ENCODE measurements around the gene GSE1. TPM values are rescaled to one million over a fixed set of nuclear protein-coding genes. Genes with fewer than 3 reads are reported as not detected.

GSE1 gene
- polyA plus RNA-seq, 3 donors, result 20.2 to 85.3 (median 55.9) TPM

DNA sequence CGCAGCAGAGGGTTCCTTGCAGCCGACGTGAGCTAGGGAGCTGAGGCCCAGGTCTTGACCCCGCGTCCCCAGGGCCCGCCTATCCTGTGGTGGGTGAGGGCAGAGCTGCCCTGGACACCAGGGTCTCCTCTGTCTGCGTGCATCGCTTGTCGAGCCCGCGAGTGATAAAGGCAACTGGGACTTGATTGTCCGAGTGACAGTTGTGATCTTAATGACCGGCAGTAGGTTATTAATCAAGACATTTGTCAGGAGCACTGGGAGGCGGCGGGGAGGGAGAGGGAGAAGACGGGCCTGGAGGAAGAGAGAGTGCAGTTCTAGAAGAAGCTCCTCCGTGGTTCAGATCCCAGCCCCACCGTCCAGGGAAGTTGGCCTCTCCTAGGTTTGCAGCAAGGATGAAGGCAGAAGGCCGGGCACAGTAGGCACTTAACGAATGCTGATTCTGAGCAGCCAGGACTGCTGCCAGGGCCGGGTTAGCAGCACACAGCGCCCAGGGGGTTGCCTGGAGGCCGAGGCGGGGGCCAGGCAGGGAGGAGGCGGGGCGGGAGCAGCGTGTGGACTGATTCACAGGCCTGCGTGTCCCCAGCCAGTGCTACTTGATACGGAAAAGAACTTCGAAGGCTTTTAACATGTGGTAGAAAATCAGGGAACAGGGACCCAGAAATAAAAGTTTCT lies 11.3 kb upstream of the GSE1 start:
- 41 to 70% (median 63%) methylated on average over 30 of the region's 30 CpGs for WGBS, 3 donors

GRCh38 chr16:85602402-85603202 lies 10.5 kb upstream of the GSE1 start:
- no peak overlapping the region for H3K27ac ChIP-seq (ENCODE audit: low read depth, low read length)
- 35 to 82% (median 82%) methylated on average over 24 of the region's 24 CpGs for WGBS, 3 donors

More for the DNA sequence above, 11.3 kb upstream of the GSE1 start:
- H3K27ac ChIP-seq (ENCODE audit: low read depth, low read length), result no peak overlapping the region

DNA sequence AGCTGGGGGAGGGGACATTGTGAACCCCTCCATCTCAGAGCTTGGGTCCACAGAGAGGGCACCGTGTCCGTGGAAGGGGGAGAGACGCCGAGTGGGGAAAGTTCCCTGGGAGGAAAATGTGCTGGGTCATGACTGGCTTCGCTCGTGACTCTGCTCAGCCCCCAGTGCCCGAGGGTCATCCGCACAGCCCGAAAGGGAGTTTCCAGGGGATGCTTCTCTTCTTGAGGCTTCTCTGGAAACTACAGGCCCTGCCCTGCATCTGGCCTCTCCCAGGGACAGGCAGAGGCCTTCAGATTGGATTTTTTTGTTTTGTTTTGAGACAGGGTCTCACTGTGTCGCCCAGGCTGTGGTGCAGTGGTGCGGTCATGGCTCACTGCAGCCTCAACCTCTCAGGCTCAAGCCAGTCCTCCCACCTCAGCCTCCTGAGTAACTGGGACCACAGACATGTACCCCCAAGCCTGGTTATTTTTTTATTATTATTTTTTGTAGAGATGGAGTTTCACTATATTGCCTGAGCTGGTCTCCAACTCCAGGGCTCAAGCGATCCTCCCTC lies 9.8 kb upstream of the GSE1 start:
- H3K27ac ChIP-seq (ENCODE audit: low read depth, low read length), result no peak overlapping the region
- 50 to 70% (median 59%) methylated on average over 11 to 12 of the region's 12 CpGs for WGBS, 3 donors

DNA sequence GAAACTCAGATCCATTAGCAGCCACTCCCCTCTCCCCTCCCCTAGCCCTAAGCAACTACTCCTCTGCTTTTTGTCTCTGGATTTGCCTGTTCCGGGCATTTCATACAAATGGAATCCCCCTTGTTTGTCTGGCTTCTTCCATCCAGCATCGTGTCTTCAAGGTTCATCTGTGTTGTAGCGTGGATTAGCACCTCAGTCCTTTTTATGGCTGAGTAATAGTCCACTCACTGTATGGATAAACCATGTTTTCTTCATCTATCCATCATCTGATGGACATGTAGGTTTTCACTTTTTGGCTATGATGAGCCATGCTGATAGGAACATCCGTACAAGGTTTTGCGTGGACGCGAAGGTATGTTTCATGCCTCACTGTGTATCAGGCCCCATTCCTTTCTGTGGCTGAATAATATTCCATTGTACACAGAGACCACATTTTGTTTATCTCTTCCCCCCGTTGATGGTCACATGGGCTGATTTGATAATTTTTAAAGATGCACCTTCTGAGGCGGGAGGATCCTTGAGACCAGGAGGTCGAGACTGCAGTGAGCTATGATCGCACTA lies 8.9 kb upstream of the GSE1 start:
- H3K27ac ChIP-seq (ENCODE audit: low read depth, low read length), result no peak overlapping the region
- 87 to 95% (median 94%) methylated on average over 11 of the region's 11 CpGs for WGBS, 3 donors

DNA sequence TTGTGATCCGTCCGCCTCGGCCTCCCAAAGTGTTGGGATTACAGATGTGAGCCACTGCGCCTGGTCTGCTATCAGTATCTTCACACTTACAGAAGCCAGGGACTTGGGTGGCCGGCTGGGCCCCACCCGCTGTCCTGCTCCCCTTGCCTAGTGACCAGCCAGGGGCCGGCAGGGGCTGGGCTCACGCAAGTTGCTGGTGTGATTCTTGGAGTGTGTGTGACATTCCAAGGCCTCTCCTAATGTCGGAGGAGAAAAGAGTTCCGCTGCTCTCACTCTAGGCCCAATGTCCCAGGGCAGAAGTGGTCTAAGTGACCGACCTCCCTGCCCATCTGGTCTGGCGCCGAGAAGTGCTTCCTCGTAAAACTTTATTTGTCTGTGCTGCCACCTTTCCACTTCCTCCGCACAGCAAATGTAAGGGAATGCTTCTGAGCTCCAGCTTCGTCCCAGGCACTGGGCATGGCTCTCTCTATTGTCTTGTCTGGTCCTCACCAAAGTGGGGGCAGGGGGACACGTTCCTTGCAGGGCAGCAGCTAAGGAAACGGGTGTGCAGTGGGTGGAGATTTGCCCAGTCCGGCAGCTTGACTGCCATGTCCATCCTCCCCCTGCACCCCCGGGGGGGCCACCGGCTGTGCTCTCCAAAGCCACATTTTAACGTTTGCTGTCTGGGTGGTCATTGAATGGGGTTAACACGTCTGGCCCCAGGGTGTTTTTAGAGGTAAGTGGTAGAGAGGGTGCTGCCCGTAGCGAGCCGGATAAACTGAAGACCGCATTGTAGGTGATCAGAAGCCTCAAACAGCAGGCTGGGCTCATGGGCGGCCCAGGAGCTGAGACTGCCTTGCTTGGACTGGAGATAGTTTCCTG lies 7.8 kb upstream of the GSE1 start:
- no peak overlapping the region for H3K27ac ChIP-seq (ENCODE audit: low read depth, low read length)
- 57 to 84% (median 83%) methylated on average over 25 to 28 of the region's 28 CpGs for WGBS, 3 donors

DNA sequence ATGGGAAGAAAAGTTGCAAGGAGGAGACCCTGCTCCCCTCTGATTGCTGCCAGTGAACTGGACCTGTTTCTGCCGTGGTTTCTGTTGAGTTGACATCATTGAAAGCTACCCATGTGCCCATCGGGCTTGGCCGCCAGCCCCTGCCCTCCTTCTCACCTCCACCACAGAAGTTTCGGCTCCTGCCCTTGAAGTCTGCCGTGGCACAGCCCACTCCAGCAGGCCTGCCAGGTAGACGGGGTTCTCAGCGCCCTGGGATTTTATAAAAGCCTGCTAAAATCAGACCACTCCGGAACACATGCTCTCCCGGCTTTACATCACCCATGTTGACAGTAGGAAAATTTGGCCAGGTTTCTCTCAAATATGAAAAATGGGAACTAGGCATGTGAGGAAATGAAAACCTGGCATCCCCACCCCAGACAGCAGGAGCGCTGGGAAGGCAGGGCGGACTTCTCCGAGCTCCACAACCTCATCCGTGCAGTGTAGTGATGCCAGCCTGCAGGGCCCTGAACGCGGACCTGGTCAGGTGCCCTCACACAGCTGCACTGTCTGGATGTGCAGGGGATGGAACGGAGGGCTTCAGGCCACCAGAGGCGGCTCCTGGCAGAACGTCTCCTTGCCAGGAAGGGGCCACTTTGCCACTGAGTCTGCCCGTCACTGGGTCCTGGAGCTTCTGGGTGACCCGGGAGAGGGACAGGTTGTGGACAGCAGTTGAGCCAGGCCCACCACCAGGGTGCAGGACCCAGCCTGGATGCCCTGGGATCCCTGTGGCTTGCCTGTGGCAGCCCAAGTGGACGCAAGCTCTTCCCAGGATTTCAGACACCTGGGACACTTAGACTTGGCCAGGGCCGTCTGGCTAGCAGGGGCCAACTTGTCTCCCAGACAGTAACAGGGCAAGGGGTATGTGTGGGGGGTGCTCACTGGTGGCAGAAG lies 6.9 kb upstream of the GSE1 start:
- H3K27ac ChIP-seq (ENCODE audit: low read depth, low read length), result no peak overlapping the region
- WGBS, 3 donors, result 40 to 86% (median 80%) methylated on average over 22 of the region's 22 CpGs

GRCh38 chr16:85606904-85607303 lies 6.2 kb upstream of the GSE1 start:
- no peak overlapping the region for H3K27ac ChIP-seq (ENCODE audit: low read depth, low read length)
- 44 to 61% (median 54%) methylated on average over 7 of the region's 7 CpGs for WGBS, 3 donors

- 25% methylated on average over 21 of the region's 21 CpGs for WGBS, 3 donors
- no peak overlapping the region for H3K27ac ChIP-seq (ENCODE audit: low read depth, low read length)
These were observed 5.8 kb upstream of the GSE1 start for GRCh38 chr16:85607321-85607765.

GRCh38 chr16:85607796-85608514 lies 5.2 kb upstream of the GSE1 start:
- no peak overlapping the region for H3K27ac ChIP-seq (ENCODE audit: low read depth, low read length)
- WGBS, 3 donors, result 53 to 84% (median 80%) methylated on average over 14 of the region's 14 CpGs

- WGBS, 3 donors, result 43 to 93% (median 88%) methylated on average over 11 of the region's 11 CpGs
- H3K27ac ChIP-seq (ENCODE audit: low read depth, low read length), result no peak overlapping the region
These were observed 4.6 kb upstream of the GSE1 start for GRCh38 chr16:85608515-85608885.

DNA sequence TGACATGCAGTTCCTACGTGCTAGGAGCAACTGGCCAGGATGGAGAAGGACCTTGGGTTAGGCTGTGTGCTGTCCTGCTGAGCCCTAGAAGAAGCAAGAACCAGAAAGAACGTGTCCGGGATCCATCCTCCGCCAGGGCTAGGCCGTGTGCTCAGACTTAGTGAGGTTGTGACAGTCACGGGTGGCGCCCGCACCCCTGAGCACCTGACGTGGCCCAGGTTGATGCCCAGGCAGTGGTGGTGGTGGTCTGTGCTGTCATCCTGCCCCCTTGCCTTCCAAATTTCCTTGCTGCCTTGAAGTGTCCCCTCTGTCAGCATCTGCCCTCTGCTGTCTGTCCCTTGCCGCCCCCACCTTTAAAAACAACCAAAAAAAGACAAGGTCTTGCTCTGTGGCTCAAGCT lies 4.2 kb upstream of the GSE1 start:
- H3K27ac ChIP-seq (ENCODE audit: low read depth, low read length), result no peak overlapping the region
- WGBS, 3 donors, result 80 to 97% (median 96%) methylated on average over 10 of the region's 10 CpGs

GRCh38 chr16:85609539-85609938 lies 3.6 kb upstream of the GSE1 start:
- no peak overlapping the region for H3K27ac ChIP-seq (ENCODE audit: low read depth, low read length)
- WGBS, 3 donors, result 91 to 94% (median 92%) methylated on average over 7 of the region's 7 CpGs

GRCh38 chr16:85610059-85610445 lies 3.1 kb upstream of the GSE1 start:
- 26 to 33% (median 29%) methylated on average over 11 of the region's 11 CpGs for WGBS, 3 donors
- no peak overlapping the region for H3K27ac ChIP-seq (ENCODE audit: low read depth, low read length)

DNA sequence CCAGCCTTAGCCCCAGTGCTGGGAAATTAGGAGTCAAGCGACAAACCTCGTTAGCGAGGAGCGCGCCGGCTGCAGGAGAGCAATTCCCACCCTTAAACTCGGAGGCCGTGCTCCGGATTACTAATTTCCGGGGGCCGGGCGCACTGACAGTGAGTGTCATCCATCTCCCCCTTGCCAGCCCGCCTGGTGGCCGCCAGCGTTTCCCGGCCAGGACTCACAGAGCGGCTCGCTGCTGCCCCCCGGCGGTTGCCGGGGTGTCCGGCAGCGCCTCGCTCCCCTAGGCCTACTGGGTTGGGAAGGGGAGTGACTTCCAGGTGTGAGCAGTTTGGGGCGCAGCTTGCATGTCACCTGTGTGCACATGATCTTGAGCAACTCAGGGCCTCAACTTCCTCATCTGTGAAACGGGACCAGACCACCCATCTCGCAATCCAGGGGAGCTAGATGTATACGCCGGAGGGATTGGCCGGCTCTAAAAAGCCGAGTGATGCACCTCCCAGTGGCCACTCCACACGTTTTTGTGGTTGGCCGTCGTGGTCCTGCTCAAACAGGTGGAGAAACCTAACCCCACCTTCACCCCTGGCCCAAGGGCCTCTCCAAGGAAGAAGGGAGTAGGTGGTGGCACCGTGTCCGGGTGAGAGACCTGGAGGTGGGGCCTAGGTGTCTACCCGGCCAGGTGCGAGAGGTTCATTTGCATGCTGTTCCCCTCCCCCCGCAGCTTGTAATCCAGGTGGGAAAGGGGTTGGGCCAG lies 2.5 kb upstream of the GSE1 start:
- H3K27ac ChIP-seq (ENCODE audit: low read depth, low read length), result no peak overlapping the region
- 3 to 4% (median 3%) methylated on average over 38 to 39 of the region's 39 CpGs for WGBS, 3 donors

DNA sequence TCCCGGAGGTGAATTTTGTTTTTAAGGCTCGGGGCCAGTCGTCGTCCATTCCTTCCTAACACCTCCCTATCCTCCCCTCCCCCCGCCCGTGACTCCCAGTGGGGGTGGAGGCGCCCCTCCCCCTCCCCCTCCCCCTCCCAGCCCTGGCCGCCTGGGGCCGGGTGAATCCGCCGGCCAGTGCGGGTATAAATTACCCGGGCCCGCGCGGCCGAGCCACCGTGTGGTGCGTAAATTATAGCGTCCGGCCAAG lies 2.0 kb upstream of the GSE1 start:
- WGBS, 3 donors, result 1 to 3% (median 1%) methylated on average over 10 to 21 of the region's 21 CpGs
- no peak overlapping the region for H3K27ac ChIP-seq (ENCODE audit: low read depth, low read length)

- 0 to 1% (median 1%) methylated on average over 74 to 84 of the region's 84 CpGs for WGBS, 3 donors
- H3K27ac ChIP-seq (ENCODE audit: low read depth, low read length), result no peak overlapping the region
These were observed 1.5 kb upstream of the GSE1 start for GRCh38 chr16:85611444-85612190.

Measured in adipose tissue (tissue), 3 donors.